Measurements from ENCODE around the gene ELL. TPM values are rescaled to one million over a fixed set of nuclear protein-coding genes. Genes with fewer than 3 reads are reported as not detected.

Gene ELL
- total and polyA plus RNA-seq, 2 experiments from 2014 or later: 11.3 to 20.1 TPM

- Mint-ChIP-seq H3K27ac (no peak overlapping the region), H3K4me1 (peaks cover 10% of the 10 kb centered on the region), H3K36me3 (ENCODE audit: low read depth) (peaks cover 55% of the 10 kb centered on the region), H3K27me3 (ENCODE audit: insufficient read depth, low read depth, poor library complexity) (peaks cover 6% of the 10 kb centered on the region), H3K4me3 (peak overlapping the region; percentile 32; the same call in 1 of the 3 replicates), H3K9me3 (no peaks in the 10 kb centered on the region; the same call in 1 of the 3 replicates)
- Histone ChIP-seq H3K4me3 (no peak overlapping the region), H3K27ac (ENCODE audit: low read depth) (no peak overlapping the region), H2AFZ (no peak overlapping the region), H3K4me1 (ENCODE audit: insufficient read depth) (no peaks in the 10 kb centered on the region), H3K79me2 (replicated peaks; ENCODE audit: insufficient read depth) (peaks cover 9% of the 10 kb centered on the region), H3K4me2 (no peak overlapping the region), H3K9me2 (ENCODE audit: insufficient read depth) (no peaks in the 10 kb centered on the region), H3K36me3 (ENCODE audit: insufficient read depth) (peaks cover 19% of the 10 kb centered on the region), H4K20me1 (replicated peaks; ENCODE audit: insufficient read depth) (no peaks in the 10 kb centered on the region), H3K27me3 (ENCODE audit: insufficient read depth) (no peaks in the 10 kb centered on the region), H3F3A (replicated peaks; ENCODE audit: low read depth) (peaks cover 23% of the 10 kb centered on the region)
- ATAC-seq (no peak), DNase-seq (ENCODE audit: low spot score) (no peak)
- TF ChIP-seq EZH2 (IDR thresholded peaks at IDR 0.05; ENCODE audit: low read depth, unreplicated experiment): no peak
- no peak for TF ChIP-seq NANOG (IDR thresholded peaks at IDR 0.05; ENCODE audit: borderline replicate concordance)
- TF ChIP-seq ZNF462 (CRISPR knock-in tag; IDR thresholded peaks at IDR 0.05): no peak
- TF ChIP-seq STAT1 (IDR thresholded peaks at IDR 0.05; ENCODE audit: unreplicated experiment): no peak
- no peak for TF ChIP-seq REST (IDR thresholded peaks at IDR 0.05; ENCODE audit: unreplicated experiment)
- no peak for TF ChIP-seq JUNB (IDR thresholded peaks at IDR 0.05; ENCODE audit: unreplicated experiment)
- no peak for TF ChIP-seq CREB1 (CRISPR knock-in tag; IDR thresholded peaks at IDR 0.05; ENCODE audit: low read depth)
- no peak for TF ChIP-seq ZNF114 (CRISPR knock-in tag; IDR thresholded peaks at IDR 0.05)
- no peak for TF ChIP-seq ETS1 (IDR thresholded peaks at IDR 0.05)
- TF ChIP-seq CTCF (conservative IDR thresholded peaks at IDR 0.05; ENCODE audit: low read depth in 2 of 2): no peak
- TF ChIP-seq ZNF331 (CRISPR knock-in tag; IDR thresholded peaks at IDR 0.05; ENCODE audit: low read depth): no peak
- TF ChIP-seq EZH2phosphoT487 (IDR thresholded peaks at IDR 0.05; ENCODE audit: unreplicated experiment): no peak
- no peak for TF ChIP-seq POLR2AphosphoS5 (IDR thresholded peaks at IDR 0.05; ENCODE audit: low read depth)
Observed at GRCh38 chr19:18541258-18541991, 19.6 kb upstream of the ELL start.
